ENCODE results near the gene ALDH1L1. TPM values are rescaled to one million over a fixed set of nuclear protein-coding genes. Genes with fewer than 3 reads are reported as not detected.

ALDH1L1 gene
- total and polyA plus RNA-seq, 2 experiments from 2014 or later: 1.0 to 1.3 TPM

- ATAC-seq (no peak), DNase-seq (ENCODE audit: low spot score) (no peak)
- Mint-ChIP-seq H3K9me3 (peaks cover 2% of the 10 kb centered on the region; the same call in 1 of the 3 replicates), H3K36me3 (ENCODE audit: low read depth) (peaks cover 3% of the 10 kb centered on the region; the same call in 1 of the 3 replicates), H3K4me1 (no peaks in the 10 kb centered on the region; the same call in 2 of the 3 replicates), H3K27ac (no peak overlapping the region), H3K4me3 (no peak overlapping the region), H3K27me3 (ENCODE audit: insufficient read depth, low read depth, poor library complexity) (peaks cover 13% of the 10 kb centered on the region)
- Histone ChIP-seq H3K79me2 (replicated peaks; ENCODE audit: insufficient read depth) (no peaks in the 10 kb centered on the region), H3K4me1 (ENCODE audit: insufficient read depth) (no peaks in the 10 kb centered on the region), H3K4me3 (no peak overlapping the region), H3F3A (replicated peaks; ENCODE audit: low read depth) (no peaks in the 10 kb centered on the region), H3K36me3 (ENCODE audit: insufficient read depth) (no peaks in the 10 kb centered on the region), H4K20me1 (replicated peaks; ENCODE audit: insufficient read depth) (no peaks in the 10 kb centered on the region), H3K27me3 (ENCODE audit: insufficient read depth) (no peaks in the 10 kb centered on the region), H3K27ac (ENCODE audit: low read depth) (no peak overlapping the region), H3K9me2 (ENCODE audit: insufficient read depth) (no peaks in the 10 kb centered on the region), H2AFZ (no peak overlapping the region), H3K4me2 (no peak overlapping the region)
- TF ChIP-seq EZH2phosphoT487 (IDR thresholded peaks at IDR 0.05; ENCODE audit: unreplicated experiment): no peak
- TF ChIP-seq CREB1 (CRISPR knock-in tag; IDR thresholded peaks at IDR 0.05; ENCODE audit: low read depth): no peak
- TF ChIP-seq POLR2AphosphoS5 (IDR thresholded peaks at IDR 0.05; ENCODE audit: low read depth): no peak
- no peak for TF ChIP-seq STAT1 (IDR thresholded peaks at IDR 0.05; ENCODE audit: unreplicated experiment)
- TF ChIP-seq, protein P1, sequence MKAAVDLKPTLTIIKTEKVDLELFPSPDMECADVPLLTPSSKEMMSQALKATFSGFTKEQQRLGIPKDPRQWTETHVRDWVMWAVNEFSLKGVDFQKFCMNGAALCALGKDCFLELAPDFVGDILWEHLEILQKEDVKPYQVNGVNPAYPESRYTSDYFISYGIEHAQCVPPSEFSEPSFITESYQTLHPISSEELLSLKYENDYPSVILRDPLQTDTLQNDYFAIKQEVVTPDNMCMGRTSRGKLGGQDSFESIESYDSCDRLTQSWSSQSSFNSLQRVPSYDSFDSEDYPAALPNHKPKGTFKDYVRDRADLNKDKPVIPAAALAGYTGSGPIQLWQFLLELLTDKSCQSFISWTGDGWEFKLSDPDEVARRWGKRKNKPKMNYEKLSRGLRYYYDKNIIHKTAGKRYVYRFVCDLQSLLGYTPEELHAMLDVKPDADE (IDR thresholded peaks at IDR 0.05): no peak
- TF ChIP-seq NANOG (IDR thresholded peaks at IDR 0.05; ENCODE audit: borderline replicate concordance): no peak
- no peak for TF ChIP-seq ZNF331 (CRISPR knock-in tag; IDR thresholded peaks at IDR 0.05; ENCODE audit: low read depth)
- TF ChIP-seq, protein P2, sequence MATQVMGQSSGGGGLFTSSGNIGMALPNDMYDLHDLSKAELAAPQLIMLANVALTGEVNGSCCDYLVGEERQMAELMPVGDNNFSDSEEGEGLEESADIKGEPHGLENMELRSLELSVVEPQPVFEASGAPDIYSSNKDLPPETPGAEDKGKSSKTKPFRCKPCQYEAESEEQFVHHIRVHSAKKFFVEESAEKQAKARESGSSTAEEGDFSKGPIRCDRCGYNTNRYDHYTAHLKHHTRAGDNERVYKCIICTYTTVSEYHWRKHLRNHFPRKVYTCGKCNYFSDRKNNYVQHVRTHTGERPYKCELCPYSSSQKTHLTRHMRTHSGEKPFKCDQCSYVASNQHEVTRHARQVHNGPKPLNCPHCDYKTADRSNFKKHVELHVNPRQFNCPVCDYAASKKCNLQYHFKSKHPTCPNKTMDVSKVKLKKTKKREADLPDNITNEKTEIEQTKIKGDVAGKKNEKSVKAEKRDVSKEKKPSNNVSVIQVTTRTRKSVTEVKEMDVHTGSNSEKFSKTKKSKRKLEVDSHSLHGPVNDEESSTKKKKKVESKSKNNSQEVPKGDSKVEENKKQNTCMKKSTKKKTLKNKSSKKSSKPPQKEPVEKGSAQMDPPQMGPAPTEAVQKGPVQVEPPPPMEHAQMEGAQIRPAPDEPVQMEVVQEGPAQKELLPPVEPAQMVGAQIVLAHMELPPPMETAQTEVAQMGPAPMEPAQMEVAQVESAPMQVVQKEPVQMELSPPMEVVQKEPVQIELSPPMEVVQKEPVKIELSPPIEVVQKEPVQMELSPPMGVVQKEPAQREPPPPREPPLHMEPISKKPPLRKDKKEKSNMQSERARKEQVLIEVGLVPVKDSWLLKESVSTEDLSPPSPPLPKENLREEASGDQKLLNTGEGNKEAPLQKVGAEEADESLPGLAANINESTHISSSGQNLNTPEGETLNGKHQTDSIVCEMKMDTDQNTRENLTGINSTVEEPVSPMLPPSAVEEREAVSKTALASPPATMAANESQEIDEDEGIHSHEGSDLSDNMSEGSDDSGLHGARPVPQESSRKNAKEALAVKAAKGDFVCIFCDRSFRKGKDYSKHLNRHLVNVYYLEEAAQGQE (IDR thresholded peaks at IDR 0.05; ENCODE audit: unreplicated experiment): no peak
- no peak for TF ChIP-seq JUNB (IDR thresholded peaks at IDR 0.05; ENCODE audit: unreplicated experiment)
- no peak for TF ChIP-seq ZNF462 (CRISPR knock-in tag; IDR thresholded peaks at IDR 0.05)
- no peak for TF ChIP-seq ZNF114 (CRISPR knock-in tag; IDR thresholded peaks at IDR 0.05)
- no peak for TF ChIP-seq EZH2 (IDR thresholded peaks at IDR 0.05; ENCODE audit: low read depth, unreplicated experiment)
- TF ChIP-seq, protein P3, sequence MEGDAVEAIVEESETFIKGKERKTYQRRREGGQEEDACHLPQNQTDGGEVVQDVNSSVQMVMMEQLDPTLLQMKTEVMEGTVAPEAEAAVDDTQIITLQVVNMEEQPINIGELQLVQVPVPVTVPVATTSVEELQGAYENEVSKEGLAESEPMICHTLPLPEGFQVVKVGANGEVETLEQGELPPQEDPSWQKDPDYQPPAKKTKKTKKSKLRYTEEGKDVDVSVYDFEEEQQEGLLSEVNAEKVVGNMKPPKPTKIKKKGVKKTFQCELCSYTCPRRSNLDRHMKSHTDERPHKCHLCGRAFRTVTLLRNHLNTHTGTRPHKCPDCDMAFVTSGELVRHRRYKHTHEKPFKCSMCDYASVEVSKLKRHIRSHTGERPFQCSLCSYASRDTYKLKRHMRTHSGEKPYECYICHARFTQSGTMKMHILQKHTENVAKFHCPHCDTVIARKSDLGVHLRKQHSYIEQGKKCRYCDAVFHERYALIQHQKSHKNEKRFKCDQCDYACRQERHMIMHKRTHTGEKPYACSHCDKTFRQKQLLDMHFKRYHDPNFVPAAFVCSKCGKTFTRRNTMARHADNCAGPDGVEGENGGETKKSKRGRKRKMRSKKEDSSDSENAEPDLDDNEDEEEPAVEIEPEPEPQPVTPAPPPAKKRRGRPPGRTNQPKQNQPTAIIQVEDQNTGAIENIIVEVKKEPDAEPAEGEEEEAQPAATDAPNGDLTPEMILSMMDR (conservative IDR thresholded peaks at IDR 0.05; ENCODE audit: low read depth in 2 of 2): no peak
These were observed 24.6 kb downstream of the ALDH1L1 start for GRCh38 chr3:126155819-126156218.
